IPS-15b (cell line): ENCODE data around the gene CD28.

ENCODE experiments used
- H3K27me3 ChIP-seq: one replicate; pipeline ENCODE4 v1.6.1; 2013; ENCODE audit warnings: low read length; ENCODE audit not compliant: control insufficient read depth, insufficient read depth
- H3K36me3 ChIP-seq: one replicate; pipeline ENCODE4 v1.6.1; 2013; ENCODE audit warnings: low read length; ENCODE audit not compliant: control insufficient read depth, insufficient read depth
- H3K4me1 ChIP-seq: one replicate; pipeline ENCODE4 v1.6.1; 2013; ENCODE audit warnings: mild to moderate bottlenecking, low read length; ENCODE audit not compliant: control insufficient read depth, insufficient read depth
- H3K4me3 ChIP-seq: one replicate; pipeline ENCODE4 v1.5.1; 2013; ENCODE audit warnings: low read depth, low read length
- H3K9ac ChIP-seq: one replicate; pipeline ENCODE4 v1.6.1; 2013; ENCODE audit warnings: low read depth, mild to moderate bottlenecking, low read length
- H3K9me3 ChIP-seq: one replicate; pipeline ENCODE4 v1.6.1; 2013; ENCODE audit warnings: mild to moderate bottlenecking, low read length; ENCODE audit not compliant: control insufficient read depth, insufficient read depth

Gene CD28

DNA sequence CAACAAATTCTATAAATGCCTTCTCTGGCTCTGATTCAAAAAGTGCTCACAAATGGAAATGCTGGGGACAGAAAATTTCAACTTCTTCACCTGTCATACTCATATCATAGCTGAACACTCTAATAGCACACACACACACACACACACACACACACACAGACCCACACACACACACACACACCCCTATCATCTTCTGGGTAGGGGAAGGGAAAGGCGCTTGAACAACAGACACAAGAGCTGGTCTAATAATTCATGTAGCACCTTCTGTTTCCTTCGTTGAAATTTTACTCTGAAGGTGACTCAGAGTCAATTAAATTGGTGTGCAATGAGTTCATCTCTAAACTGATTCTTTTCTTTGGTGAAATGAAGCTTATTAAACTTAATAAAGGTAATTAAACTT lies 32.9 kb downstream of the CD28 start:
- H3K4me3 ChIP-seq, result no peak overlapping the region
- H3K9me3 ChIP-seq, result no peaks in the 10 kb centered on the region
- H3K36me3 ChIP-seq, result no peaks in the 10 kb centered on the region
- H3K27me3 ChIP-seq, result no peaks in the 10 kb centered on the region
- no peak overlapping the region for H3K9ac ChIP-seq
- no peaks in the 10 kb centered on the region for H3K4me1 ChIP-seq

DNA sequence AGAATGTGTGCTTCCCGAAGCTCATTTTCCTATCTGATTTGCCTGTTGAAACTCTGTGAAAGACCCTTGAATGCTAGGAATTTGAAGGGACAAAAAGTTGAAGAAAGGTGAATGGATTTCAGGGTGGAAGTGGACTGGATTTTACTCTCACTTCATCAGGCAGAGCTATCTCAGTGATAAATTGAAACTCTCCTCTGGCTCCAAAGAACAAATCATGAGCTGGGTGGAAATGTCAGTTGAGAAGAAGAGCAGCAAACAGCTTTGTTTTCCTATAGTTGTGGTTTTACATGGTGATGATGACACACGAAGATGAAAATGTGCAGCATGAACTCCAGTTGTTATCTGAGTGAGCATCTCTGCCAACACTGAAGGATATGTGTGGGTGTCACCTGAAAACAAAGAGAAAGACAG lies 34.4 kb downstream of the CD28 start:
- Histone ChIP-seq H3K27me3 (no peaks in the 10 kb centered on the region), H3K36me3 (no peaks in the 10 kb centered on the region), H3K9ac (no peak overlapping the region), H3K9me3 (no peaks in the 10 kb centered on the region), H3K4me1 (no peaks in the 10 kb centered on the region), H3K4me3 (no peak overlapping the region)

DNA sequence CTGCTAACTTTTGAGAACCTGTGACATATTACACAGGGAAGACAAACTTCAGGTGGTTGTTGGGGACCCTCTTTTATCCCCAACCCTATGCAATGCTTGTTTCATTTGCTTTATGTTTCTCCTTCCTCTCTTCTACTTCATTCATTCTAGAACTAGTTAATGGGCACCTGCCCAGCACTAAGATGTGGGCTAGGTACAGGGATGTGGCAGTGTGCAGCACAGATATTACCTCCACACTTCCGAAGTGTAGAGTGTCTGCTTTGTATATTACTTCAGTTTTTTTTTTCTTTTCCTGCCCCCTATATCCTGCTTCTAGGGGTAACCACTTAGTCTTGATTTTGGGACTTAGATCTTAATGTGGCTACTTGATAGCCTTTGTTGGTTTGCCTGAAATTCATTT lies 35.1 kb downstream of the CD28 start:
- H3K4me1 ChIP-seq, result no peaks in the 10 kb centered on the region

DNA sequence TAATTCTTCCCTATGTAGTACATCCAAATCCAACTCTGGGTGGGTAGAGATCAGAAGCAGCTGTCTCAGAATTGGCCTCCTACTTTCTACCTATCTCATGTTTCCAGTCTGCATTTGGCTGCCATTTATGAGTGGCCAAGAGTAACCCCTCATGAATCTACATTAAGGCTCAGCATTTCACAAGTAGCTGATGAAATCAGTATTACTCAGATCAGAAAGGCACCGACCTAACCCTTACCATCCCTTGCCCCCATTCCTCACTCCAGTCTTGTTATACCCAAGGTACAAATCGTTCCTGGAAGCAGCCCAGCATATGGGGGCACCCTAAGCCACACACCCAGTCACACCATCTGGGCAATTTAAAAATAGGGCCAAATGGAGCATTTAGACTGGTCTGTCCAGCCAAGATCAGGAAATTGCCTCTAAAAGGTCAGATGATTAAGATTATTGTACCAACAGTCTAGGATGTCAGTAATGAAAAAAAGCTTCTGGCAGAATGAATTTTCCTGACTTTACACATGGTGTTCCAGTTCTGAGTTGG lies 37.1 kb downstream of the CD28 start:
- Histone ChIP-seq H3K27me3 (no peaks in the 10 kb centered on the region), H3K9ac (no peak overlapping the region), H3K36me3 (no peaks in the 10 kb centered on the region), H3K4me3 (no peak overlapping the region), H3K4me1 (no peaks in the 10 kb centered on the region), H3K9me3 (no peaks in the 10 kb centered on the region)

More for the DNA sequence above, 35.1 kb downstream of the CD28 start:
- Histone ChIP-seq H3K27me3 (no peaks in the 10 kb centered on the region), H3K36me3 (no peaks in the 10 kb centered on the region), H3K9ac (no peak overlapping the region), H3K9me3 (no peaks in the 10 kb centered on the region), H3K4me3 (no peak overlapping the region)

DNA sequence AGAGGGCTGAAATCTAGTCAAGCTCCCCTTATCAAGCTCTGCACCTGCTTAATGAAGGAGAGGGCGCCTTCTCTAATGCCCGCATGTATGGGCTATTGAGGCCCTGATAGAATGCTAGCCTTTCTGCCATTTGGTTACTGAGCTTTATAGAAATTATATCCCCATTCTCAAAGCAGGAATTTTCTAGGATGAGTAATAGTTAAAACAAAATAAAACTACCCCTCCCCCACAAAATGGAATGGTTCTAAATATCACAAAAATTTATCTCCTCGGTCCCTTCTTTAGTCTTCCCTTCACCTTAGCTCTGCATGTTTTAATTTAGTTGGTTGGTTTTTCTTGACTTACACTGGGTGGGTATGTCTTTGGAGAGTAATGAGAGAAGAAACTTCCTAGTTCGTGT lies 37.7 kb downstream of the CD28 start:
- Histone ChIP-seq H3K4me3 (no peak overlapping the region), H3K27me3 (no peaks in the 10 kb centered on the region), H3K9me3 (no peaks in the 10 kb centered on the region), H3K36me3 (no peaks in the 10 kb centered on the region), H3K9ac (no peak overlapping the region), H3K4me1 (no peaks in the 10 kb centered on the region)

DNA sequence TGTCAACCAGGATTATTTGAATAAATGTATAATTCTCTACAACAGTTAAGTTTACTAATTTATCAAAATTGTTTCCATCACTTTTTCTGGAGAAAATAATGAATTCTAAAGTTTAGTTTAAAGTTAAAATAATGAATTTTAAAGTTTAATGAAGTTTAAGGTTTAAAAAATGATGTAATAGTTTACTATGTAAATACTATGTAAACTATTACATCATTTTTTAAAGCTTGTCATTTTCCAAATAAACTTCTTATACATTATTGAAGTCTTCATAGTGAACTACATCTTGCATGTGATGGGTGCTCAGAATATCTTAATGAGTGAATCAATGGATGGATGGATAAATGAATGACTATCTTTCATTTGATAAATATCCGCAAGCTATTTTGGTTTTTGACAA lies 38.8 kb downstream of the CD28 start:
- Histone ChIP-seq H3K4me3 (no peak overlapping the region), H3K36me3 (no peaks in the 10 kb centered on the region), H3K9me3 (no peaks in the 10 kb centered on the region), H3K4me1 (no peaks in the 10 kb centered on the region), H3K27me3 (no peaks in the 10 kb centered on the region), H3K9ac (no peak overlapping the region)

DNA sequence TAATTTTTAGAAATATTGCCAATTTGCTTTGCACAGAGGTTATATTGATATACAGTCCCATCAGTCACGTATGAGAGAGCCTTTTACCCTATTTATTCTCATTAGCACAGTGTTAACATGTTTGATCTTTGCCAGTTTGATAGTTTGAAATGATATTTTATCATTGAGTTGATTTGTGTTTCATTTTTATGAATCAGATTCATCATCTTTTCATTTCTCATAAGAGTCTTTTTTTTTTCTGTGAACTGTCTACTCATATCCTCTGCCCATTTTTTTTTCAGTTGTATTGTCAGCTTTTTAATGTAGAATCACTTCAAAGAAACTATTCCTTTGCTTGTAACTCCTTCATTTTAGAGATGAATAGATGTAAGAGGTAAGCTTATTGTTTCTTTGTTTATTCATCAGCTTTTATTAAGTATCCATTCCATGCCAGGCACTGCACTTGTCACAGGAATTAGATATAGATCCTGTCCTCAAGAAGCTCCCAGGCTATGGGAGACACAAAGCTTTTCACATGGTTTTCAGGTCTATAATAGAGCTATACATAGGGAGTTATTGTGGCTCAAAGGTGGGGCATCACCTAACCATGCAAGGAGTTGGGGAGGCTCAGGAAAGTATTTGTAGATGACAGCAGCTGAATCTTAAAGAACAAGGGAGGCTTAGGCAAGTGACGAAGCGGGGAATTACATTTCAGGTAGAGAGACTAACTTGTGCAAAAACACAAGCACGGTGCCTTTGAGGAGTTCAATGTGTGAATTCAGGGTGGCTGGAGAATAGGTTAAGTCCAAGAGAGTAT lies 42.1 kb downstream of the CD28 start:
- H3K9ac ChIP-seq, result no peak overlapping the region
- no peaks in the 10 kb centered on the region for H3K36me3 ChIP-seq
- H3K9me3 ChIP-seq, result no peaks in the 10 kb centered on the region

DNA sequence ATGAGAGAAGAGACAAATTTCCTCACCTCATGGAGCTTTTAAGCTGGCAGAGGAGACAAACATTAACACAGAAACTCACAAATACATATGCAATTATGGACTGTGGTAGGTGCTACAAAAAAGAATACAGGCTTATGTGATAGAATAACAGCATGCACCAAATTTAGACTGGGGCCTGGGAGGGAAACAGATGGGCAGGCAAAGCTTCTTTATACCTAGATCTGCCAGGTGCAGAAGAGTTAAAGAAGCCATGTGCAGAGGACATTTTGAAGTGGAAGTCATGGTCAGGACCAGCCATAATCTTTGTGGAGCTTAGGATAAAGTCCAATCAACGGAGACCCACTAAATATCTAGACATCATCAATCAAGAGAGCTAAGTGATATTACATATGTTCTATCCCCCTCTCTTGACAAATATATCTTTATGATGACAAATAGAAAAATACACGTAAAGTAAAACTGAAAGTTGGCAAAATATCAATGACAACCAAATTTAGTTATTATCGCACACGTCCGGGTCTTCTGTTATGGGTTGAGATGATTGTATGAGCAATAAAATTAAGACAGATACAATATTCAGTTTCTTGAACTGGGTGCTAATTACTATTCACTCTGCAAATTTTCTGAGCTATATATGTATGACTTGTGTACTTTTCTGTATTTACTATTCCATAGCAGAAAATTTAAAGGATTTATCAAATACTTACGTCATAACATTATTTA lies 44.1 kb downstream of the CD28 start:
- Histone ChIP-seq H3K9ac (no peak overlapping the region), H3K9me3 (no peaks in the 10 kb centered on the region), H3K27me3 (no peaks in the 10 kb centered on the region), H3K4me1 (no peaks in the 10 kb centered on the region), H3K36me3 (no peaks in the 10 kb centered on the region), H3K4me3 (no peak overlapping the region)

More for the DNA sequence above, 42.1 kb downstream of the CD28 start:
- Histone ChIP-seq H3K4me3 (no peak overlapping the region), H3K27me3 (no peaks in the 10 kb centered on the region), H3K4me1 (no peaks in the 10 kb centered on the region)

DNA sequence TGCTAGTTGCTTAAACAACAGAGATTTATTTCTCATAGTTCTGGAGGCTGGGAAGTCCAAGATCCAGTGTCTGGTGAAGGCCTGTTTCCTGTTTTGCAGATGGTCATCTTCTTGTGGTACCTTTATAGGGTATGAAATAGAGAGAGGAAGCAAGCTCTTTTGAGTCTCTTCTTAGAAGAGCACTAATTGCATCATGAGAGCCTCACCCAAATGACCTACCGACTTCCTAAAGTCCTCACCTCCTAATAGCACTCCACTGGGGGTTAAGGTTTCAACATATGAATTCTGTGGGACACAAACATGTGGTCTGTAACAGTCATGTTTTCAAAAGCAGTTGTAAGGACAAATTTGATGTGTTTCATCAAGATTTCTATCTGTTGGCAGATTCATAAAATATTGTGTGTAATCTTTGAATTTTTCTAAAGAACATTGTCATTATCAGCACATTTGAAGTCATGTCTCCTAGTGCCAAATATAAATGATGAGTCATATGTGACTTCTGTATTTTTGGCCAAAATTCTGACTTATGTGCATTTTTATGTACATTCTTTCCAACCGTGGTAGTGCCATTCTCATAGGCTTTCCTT lies 45.3 kb downstream of the CD28 start:
- Histone ChIP-seq H3K4me3 (no peak overlapping the region), H3K9me3 (no peaks in the 10 kb centered on the region), H3K27me3 (no peaks in the 10 kb centered on the region), H3K36me3 (no peaks in the 10 kb centered on the region), H3K9ac (no peak overlapping the region), H3K4me1 (no peaks in the 10 kb centered on the region)

DNA sequence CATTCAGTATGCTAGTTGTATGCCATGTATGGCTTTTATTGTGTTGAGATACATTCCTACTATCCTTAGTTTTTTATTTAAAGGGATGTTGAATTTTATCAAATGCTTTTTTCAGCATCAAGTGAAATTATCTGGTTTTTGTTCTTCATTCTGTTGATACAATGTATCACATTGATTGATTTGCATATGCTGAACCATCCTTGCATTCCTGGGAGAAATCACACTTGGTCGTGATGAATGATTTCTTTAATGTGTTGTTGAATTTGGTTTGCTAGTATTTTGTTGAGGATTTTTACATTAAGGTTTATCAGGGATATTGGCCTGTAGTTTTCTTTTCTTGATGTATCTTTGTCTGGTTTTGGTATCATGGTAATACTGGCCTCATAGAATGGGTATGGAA lies 49.7 kb downstream of the CD28 start:
- Histone ChIP-seq H3K27me3 (no peaks in the 10 kb centered on the region), H3K9me3 (no peaks in the 10 kb centered on the region)

DNA sequence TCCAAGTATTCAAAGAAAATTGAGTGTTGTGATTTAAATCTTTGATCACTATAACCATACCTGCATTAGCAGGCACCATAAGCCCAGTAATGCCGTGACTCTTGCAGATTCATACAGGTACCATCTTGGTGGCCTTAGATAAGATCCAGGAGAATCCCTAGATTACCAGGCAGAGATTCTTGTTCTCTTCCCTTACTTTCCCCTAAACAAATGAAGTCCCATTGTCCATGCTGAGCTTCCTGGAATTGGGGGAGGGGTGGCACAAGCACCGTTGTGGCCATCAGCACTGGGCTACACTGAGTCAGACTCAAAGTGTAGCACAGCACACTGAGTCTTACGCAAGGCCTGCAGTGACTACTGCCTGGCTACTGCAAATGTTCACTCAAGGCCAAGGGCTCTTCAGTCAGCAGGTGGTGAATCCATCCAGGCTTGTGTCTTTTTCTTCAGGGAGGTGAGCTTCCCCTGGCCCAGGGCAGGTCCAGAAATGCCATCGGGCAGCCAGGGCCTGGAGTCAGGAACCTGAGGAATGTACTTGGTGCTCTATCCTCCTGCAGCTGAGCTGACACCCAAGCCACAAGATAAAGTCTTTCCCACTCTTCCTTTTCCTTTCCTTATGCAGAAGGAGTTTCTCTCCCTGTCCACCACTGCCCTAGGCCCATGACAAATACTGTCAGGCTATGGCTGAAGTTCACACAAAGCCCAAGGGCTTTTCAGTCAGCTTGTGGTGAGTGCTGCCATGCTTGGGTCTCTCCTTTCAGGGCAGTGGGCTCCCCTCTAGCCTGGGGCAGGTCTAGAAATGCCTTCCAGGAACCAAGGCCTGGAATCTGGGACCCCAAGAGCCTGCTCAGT lies 52.6 kb downstream of the CD28 start:
- Histone ChIP-seq H3K4me3 (no peak overlapping the region), H3K4me1 (no peaks in the 10 kb centered on the region), H3K9ac (no peak overlapping the region), H3K36me3 (no peaks in the 10 kb centered on the region), H3K9me3 (no peaks in the 10 kb centered on the region), H3K27me3 (no peaks in the 10 kb centered on the region)

More for the DNA sequence above, 49.7 kb downstream of the CD28 start:
- no peaks in the 10 kb centered on the region for H3K4me1 ChIP-seq
- no peak overlapping the region for H3K4me3 ChIP-seq
- H3K9ac ChIP-seq, result no peak overlapping the region
- no peaks in the 10 kb centered on the region for H3K36me3 ChIP-seq
